ENCODE data around the gene PTBP3.
"Not testable (repeated sequence)": the region's sequence is repeated elsewhere in the genome, so short reads cannot be mapped to it uniquely, and the experiment has no call there.

GRCh38 chr9:112267086-112267485, 66.3 kb downstream of the PTBP3 start:
- not testable (repeated sequence) for TF ChIP-seq POLR2A (IDR thresholded peaks at IDR 0.05; ENCODE audit: low read depth, low read length); PAX5 (IDR thresholded peaks at IDR 0.05; ENCODE audit: insufficient read depth, low read length, severe bottlenecking); POLR2AphosphoS5 (IDR thresholded peaks at IDR 0.05; ENCODE audit: low read depth, low read length); TAF1 (IDR thresholded peaks at IDR 0.05; ENCODE audit: low read depth, low read length)

All from GM12891 (cell line).